Smooth muscle cell (in vitro differentiated cells): ENCODE results near the gene ACSM5. TPM values are rescaled to one million over a fixed set of nuclear protein-coding genes. Genes with fewer than 3 reads are reported as not detected.
"Not testable (repeated sequence)": the region's sequence is repeated elsewhere in the genome, so short reads cannot be mapped to it uniquely, and the experiment has no call there.

ENCODE experiments used
- DNase-seq: peaks from one replicate; lab custom pipeline; 2025; ENCODE audit not compliant: unreplicated experiment; lab: John Stamatoyannopoulos, UW
- H2AFZ ChIP-seq: fragments of 200-600 bp; sonication (generic); 2 replicates; pipeline ENCODE4 v1.6.0; 2016; ENCODE audit warnings: antibody characterized with exemption, low read depth, mild to moderate bottlenecking
- H3F3A ChIP-seq: fragments of 200-600 bp; sonication (generic); 2 replicates; pipeline ENCODE4 v1.6.0; 2017; ENCODE audit warnings: antibody characterized with exemption, low read depth
- H3K27ac ChIP-seq: fragments of 200-600 bp; sonication (generic); 2 replicates; pipeline ENCODE4 v1.5.1; 2016; ENCODE audit warnings: low read depth, mild to moderate bottlenecking
- H3K27me3 ChIP-seq: fragments of 200-600 bp; sonication (generic); 2 replicates; pipeline ENCODE4 v1.6.1; 2016; ENCODE audit warnings: low read depth, mild to moderate bottlenecking
- H3K36me3 ChIP-seq: fragments of 200-600 bp; sonication (generic); 2 replicates; pipeline ENCODE4 v1.5.1; 2016; ENCODE audit warnings: low read depth
- H3K4me1 ChIP-seq: fragments of 200-600 bp; sonication (generic); 2 replicates; pipeline ENCODE4 v1.5.1; 2016; ENCODE audit warnings: low read depth
- H3K4me2 ChIP-seq: fragments of 200-600 bp; sonication (generic); 2 replicates; pipeline ENCODE4 v1.6.0; 2016; ENCODE audit warnings: mild to moderate bottlenecking
- H3K4me3 ChIP-seq: fragments of 200-600 bp; sonication (generic); 2 replicates; pipeline ENCODE4 v1.5.1; 2016; ENCODE audit warnings: mild to moderate bottlenecking
- H3K79me2 ChIP-seq: fragments of 200-600 bp; sonication (generic); 2 replicates; pipeline ENCODE4 v1.6.0; 2016; ENCODE audit warnings: low read depth, mild to moderate bottlenecking
- H3K9ac ChIP-seq: fragments of 200-600 bp; sonication (generic); 2 replicates; pipeline ENCODE4 v1.6.0; 2016; ENCODE audit warnings: low read depth
- H3K9me3 ChIP-seq: fragments of 200-600 bp; sonication (generic); replicated peaks from 2 replicates; pipeline ENCODE4 v1.5.1; 2016; ENCODE audit warnings: low read depth
- H4K20me1 ChIP-seq: fragments of 200-600 bp; sonication (generic); 2 replicates; pipeline ENCODE4 v1.6.0; 2016; ENCODE audit warnings: low read depth
- CTCF ChIP-seq: fragments of 200-600 bp; sonication (generic); IDR thresholded peaks from 2 replicates; pipeline ENCODE4 v1.5.1; 2017; ENCODE audit warnings: borderline replicate concordance, mild to moderate bottlenecking, antibody characterized with exemption; ENCODE audit not compliant: insufficient read depth, poor library complexity, severe bottlenecking
- WGBS: methylation state at CpG from one replicate; pipeline ENCODE4 v1.1.7; 2016; ENCODE audit warnings: low lambda C conversion rate; 5-methylcytosine and 5-hydroxymethylcytosine counted together
- polyA plus RNA-seq: library from polyadenylated mRNA; unstranded; fragments of >200 nt; fragmentation: Nextera tagmentation; extraction: Ambion mirVana; gene quantifications from 2 replicates; pipeline ENCODE4 v1.2.1, GENCODE V29; 2016
- total RNA-seq: library from RNA; depleted of rRNA; stranded (reverse); fragments of >200 nt; gene quantifications from 2 replicates; pipeline ENCODE4 v1.2.3, GENCODE V29; 2014

The ACSM5 gene
- total and polyA plus RNA-seq, 2 experiments from 2014 or later: not detected

GRCh38 chr16:20404637-20405036 lies 4.7 kb upstream of the ACSM5 start, which contains the start of gene PDILT:
TSS of gene PDILT (minus strand) at chr16:20404737. CDS start at chr16:20399300, 5,437 bp downstream.
- H2AFZ ChIP-seq: no peak within 1 kb of the TSS
- no peaks in the 10 kb centered on the region for H3K36me3 ChIP-seq
- no peak within 1 kb of the TSS for H3K4me2 ChIP-seq
- H3K27me3 ChIP-seq: no peaks in the 10 kb centered on the region
- no peaks in the 10 kb centered on the region for H4K20me1 ChIP-seq
- no peak for DNase-seq
- H3F3A ChIP-seq: no peaks in the 10 kb centered on the region
- no peak within 1 kb of the TSS for H3K4me3 ChIP-seq
- no peaks in the 10 kb centered on the region for H3K79me2 ChIP-seq
- H3K9me3 ChIP-seq: no peaks in the 10 kb centered on the region
- 94% methylated on average over 2 of the region's 2 CpGs for WGBS
- no peak within 1 kb of the TSS for H3K27ac ChIP-seq
- TF ChIP-seq CTCF: no peak
- H3K9ac ChIP-seq: no peak within 1 kb of the TSS
- no peaks in the 10 kb centered on the region for H3K4me1 ChIP-seq

GRCh38 chr16:20410121-20410723 lies 888 bp downstream of the ACSM5 start:
- Histone ChIP-seq H3K27me3 (no peaks in the 10 kb centered on the region), H4K20me1 (no peaks in the 10 kb centered on the region), H3K4me3 (no peak overlapping the region), H3K27ac (no peak overlapping the region), H3K79me2 (no peaks in the 10 kb centered on the region), H3K9ac (no peak overlapping the region), H3K9me3 (no peaks in the 10 kb centered on the region), H2AFZ (no peak overlapping the region), H3K36me3 (no peaks in the 10 kb centered on the region), H3K4me1 (no peaks in the 10 kb centered on the region), H3F3A (no peaks in the 10 kb centered on the region), H3K4me2 (no peak overlapping the region)
- no peak for TF ChIP-seq CTCF
- WGBS: 76% methylated on average over 6 of the region's 6 CpGs
- DNase-seq: no peak

GRCh38 chr16:20411055-20411454 lies 1.7 kb downstream of the ACSM5 start:
- no peaks in the 10 kb centered on the region for H4K20me1 ChIP-seq
- H3K27me3 ChIP-seq: no peaks in the 10 kb centered on the region
- no peaks in the 10 kb centered on the region for H3K4me1 ChIP-seq
- no peak overlapping the region for H3K4me3 ChIP-seq
- H3K27ac ChIP-seq: no peak overlapping the region
- no peak overlapping the region for H2AFZ ChIP-seq
- no peaks in the 10 kb centered on the region for H3K9me3 ChIP-seq
- WGBS: 96% methylated on average over 2 of the region's 2 CpGs
- no peak for DNase-seq
- no peaks in the 10 kb centered on the region for H3K79me2 ChIP-seq
- no peak overlapping the region for H3K9ac ChIP-seq
- no peak overlapping the region for H3K4me2 ChIP-seq
- H3K36me3 ChIP-seq: no peaks in the 10 kb centered on the region
- TF ChIP-seq CTCF: no peak
- no peaks in the 10 kb centered on the region for H3F3A ChIP-seq

- Histone ChIP-seq H3K4me2 (no peak overlapping the region), H2AFZ (no peak overlapping the region), H3K27me3 (no peaks in the 10 kb centered on the region), H3F3A (no peaks in the 10 kb centered on the region), H3K4me1 (no peaks in the 10 kb centered on the region), H3K79me2 (no peaks in the 10 kb centered on the region), H3K27ac (no peak overlapping the region), H4K20me1 (no peaks in the 10 kb centered on the region), H3K36me3 (no peaks in the 10 kb centered on the region), H3K9ac (no peak overlapping the region), H3K4me3 (no peak overlapping the region), H3K9me3 (no peaks in the 10 kb centered on the region)
- TF ChIP-seq CTCF: no peak
- no peak for DNase-seq
- 69% methylated on average over 1 of the region's 1 CpG for WGBS
Measured at GRCh38 chr16:20415541-20415940, 6.2 kb downstream of the ACSM5 start.

- not testable (repeated sequence) for H3F3A ChIP-seq, H3K36me3 ChIP-seq, H3K79me2 ChIP-seq, H3K9me3 ChIP-seq, H3K27ac ChIP-seq, DNase-seq, H3K4me3 ChIP-seq, H3K9ac ChIP-seq, H2AFZ ChIP-seq, H3K4me2 ChIP-seq, H3K27me3 ChIP-seq, H4K20me1 ChIP-seq, H3K4me1 ChIP-seq
- 84% methylated on average over 8 of the region's 8 CpGs for WGBS
Measured at GRCh38 chr16:20419093-20419492, 9.8 kb downstream of the ACSM5 start.
